Type B pancreatic cell (in vitro differentiated cells): ENCODE measurements around the gene OXCT2. TPM values are rescaled to one million over a fixed set of nuclear protein-coding genes. Genes with fewer than 3 reads are reported as not detected.
"Not testable (repeated sequence)": the region's sequence is repeated elsewhere in the genome, so short reads cannot be mapped to it uniquely, and the experiment has no call there.

Experiments used
- DNase-seq: peaks from one replicate; pipeline ENCODE4 v3.0.0; 2021; ENCODE audit warnings: mixed read lengths; ENCODE audit not compliant: unreplicated experiment; ENCODE audit errors: extremely low spot score
- H3K27ac Mint-ChIP-seq: 2 replicates; pipeline ENCODE4 v1.8.0; 2021; ENCODE audit warnings: mild to moderate bottlenecking, mixed read lengths
- H3K27me3 Mint-ChIP-seq: 2 replicates; pipeline ENCODE4 v1.8.0; 2021; ENCODE audit warnings: mixed read lengths
- H3K36me3 Mint-ChIP-seq: 2 replicates; pipeline ENCODE4 v1.8.0; 2021; ENCODE audit warnings: mixed read lengths
- H3K4me1 Mint-ChIP-seq: one replicate; pipeline ENCODE4 v1.8.0; 2021; ENCODE audit warnings: mixed read lengths; ENCODE audit not compliant: unreplicated experiment
- H3K4me3 Mint-ChIP-seq: 2 replicates; pipeline ENCODE4 v1.8.0; 2021; ENCODE audit warnings: mild to moderate bottlenecking, mixed read lengths
- H3K9me3 Mint-ChIP-seq: 2 replicates; pipeline ENCODE4 v1.8.0; 2021; ENCODE audit warnings: mixed read lengths
- CTCF ChIP-seq: fragments of 200-600 bp; sonication (generic); conservative IDR thresholded peaks from 2 replicates; pipeline ENCODE4 v1.5.0; 2021; ENCODE audit warnings: antibody characterized with exemption, mild to moderate bottlenecking
- total RNA-seq: library from RNA; stranded (reverse); gene quantifications from 2 replicates; pipeline ENCODE4 v1.2.1, GENCODE V29; 2021; ENCODE audit warnings: low replicate concordance

Gene OXCT2
- total RNA-seq, 1 donor from 2014 or later = 0.65 TPM

GRCh38 chr1:39799770-39800470 is 28.8 kb upstream of the OXCT2 start:
- peak; percentile 86 for TF ChIP-seq CTCF
- peaks cover 3% of the 10 kb centered on the region for H3K9me3 Mint-ChIP-seq
- no peaks in the 10 kb centered on the region for H3K36me3 Mint-ChIP-seq
- no peak for DNase-seq
- peaks cover 14% of the 10 kb centered on the region for H3K27me3 Mint-ChIP-seq
- no peaks in the 10 kb centered on the region for H3K4me1 Mint-ChIP-seq
- H3K4me3 Mint-ChIP-seq = no peak overlapping the region
- H3K27ac Mint-ChIP-seq = no peak overlapping the region

- DNase-seq, H3K4me3 Mint-ChIP-seq, H3K9me3 Mint-ChIP-seq, H3K4me1 Mint-ChIP-seq, H3K36me3 Mint-ChIP-seq, H3K27ac Mint-ChIP-seq: not testable (repeated sequence)
- peaks cover 16% of the 10 kb centered on the region for H3K27me3 Mint-ChIP-seq
These were observed 28.0 kb upstream of the OXCT2 start for GRCh38 chr1:39798859-39799769.

DNA sequence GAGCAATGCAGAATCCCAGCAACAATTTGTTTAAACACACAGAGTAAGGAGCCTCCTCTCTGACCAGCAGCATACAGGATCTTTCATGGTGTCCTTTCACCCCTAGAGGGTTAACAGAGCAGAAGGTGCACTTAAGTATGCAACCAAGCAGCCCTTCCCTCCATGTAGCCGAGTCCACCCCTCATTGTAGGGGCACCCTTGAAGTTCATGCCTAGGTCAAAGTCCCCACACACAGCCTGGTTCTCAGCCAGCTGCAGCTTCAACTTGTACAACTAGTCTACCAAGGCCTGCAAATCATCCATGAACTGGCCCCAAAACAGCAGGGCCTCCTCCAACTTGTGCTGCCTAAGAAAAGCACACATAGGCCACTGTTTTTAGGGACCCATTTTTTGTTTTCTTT is 24.5 kb upstream of the OXCT2 start:
- Mint-ChIP-seq H3K4me1 (no peaks in the 10 kb centered on the region), H3K27me3 (peaks cover 46% of the 10 kb centered on the region), H3K36me3 (no peaks in the 10 kb centered on the region), H3K27ac (no peak overlapping the region), H3K9me3 (no peaks in the 10 kb centered on the region), H3K4me3 (no peak overlapping the region)
- TF ChIP-seq CTCF = no peak
- DNase-seq = no peak

DNA sequence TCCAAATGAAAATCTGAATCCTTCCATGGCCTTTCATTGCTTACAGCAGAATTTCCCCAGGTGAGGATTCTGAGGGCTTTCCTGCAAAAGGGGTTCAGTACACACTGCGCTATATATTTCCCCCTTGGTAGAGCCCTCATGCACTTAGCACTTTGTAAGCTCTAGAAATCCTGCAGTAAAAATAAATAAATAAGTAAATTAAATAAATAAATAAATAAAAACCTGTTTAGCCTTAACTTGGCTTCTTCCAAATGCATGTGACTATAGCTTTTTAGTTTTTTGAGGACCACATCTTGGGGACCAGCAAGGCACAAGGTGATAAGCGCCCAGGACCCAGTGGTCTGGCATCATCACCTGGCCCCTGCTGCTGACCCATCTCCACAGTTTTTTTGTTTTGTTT is 20.7 kb upstream of the OXCT2 start:
- H3K36me3 Mint-ChIP-seq = no peaks in the 10 kb centered on the region
- H3K9me3 Mint-ChIP-seq = no peaks in the 10 kb centered on the region
- H3K4me3 Mint-ChIP-seq = no peak overlapping the region
- TF ChIP-seq CTCF = no peak
- H3K4me1 Mint-ChIP-seq = no peaks in the 10 kb centered on the region
- peaks cover 63% of the 10 kb centered on the region for H3K27me3 Mint-ChIP-seq
- H3K27ac Mint-ChIP-seq = no peak overlapping the region
- DNase-seq = no peak

DNA sequence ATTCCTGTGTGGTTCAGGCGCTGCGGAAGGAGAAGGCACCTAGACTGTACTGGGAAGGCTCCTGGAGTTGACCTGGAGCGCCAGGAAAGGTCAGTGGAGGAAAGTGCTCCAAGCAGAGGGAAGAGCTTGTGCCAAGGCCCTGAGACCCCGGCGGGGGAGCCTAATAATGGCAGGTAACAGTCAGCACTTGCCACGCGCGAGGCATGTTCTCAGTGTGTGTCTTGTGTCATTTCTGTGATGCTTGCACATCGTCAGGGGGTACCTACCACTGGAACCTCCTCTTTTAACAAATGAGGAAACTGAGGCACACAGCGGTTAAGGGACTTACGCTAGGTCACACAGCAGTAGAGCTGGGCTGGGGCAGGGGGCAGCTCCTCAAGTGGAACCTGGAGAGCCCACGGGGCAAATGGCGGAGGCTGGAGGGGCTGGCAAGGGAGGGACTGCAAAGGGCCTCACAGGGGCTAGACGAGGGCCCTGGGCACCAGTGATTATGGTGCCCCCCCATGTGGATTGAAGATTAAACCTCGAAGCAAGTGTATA is 18.5 kb upstream of the OXCT2 start:
- TF ChIP-seq CTCF = no peak
- peak overlapping the region; percentile 84 for H3K4me3 Mint-ChIP-seq
- H3K9me3 Mint-ChIP-seq = no peaks in the 10 kb centered on the region
- no peak for DNase-seq
- no peak overlapping the region for H3K27ac Mint-ChIP-seq
- H3K27me3 Mint-ChIP-seq = peaks cover 67% of the 10 kb centered on the region
- H3K4me1 Mint-ChIP-seq = no peaks in the 10 kb centered on the region
- no peaks in the 10 kb centered on the region for H3K36me3 Mint-ChIP-seq
